ENCODE results near the gene RFC1.
A peak's percentile ranks its signal among the peaks of the same experiment; 100 is the strongest.

Gene RFC1

GRCh38 chr4:39323821-39324220 is 42.3 kb downstream of the RFC1 start:
- no peak for TF ChIP-seq CTCF (conservative IDR thresholded peaks at IDR 0.05; ENCODE audit: low read depth, low read length)

DNA sequence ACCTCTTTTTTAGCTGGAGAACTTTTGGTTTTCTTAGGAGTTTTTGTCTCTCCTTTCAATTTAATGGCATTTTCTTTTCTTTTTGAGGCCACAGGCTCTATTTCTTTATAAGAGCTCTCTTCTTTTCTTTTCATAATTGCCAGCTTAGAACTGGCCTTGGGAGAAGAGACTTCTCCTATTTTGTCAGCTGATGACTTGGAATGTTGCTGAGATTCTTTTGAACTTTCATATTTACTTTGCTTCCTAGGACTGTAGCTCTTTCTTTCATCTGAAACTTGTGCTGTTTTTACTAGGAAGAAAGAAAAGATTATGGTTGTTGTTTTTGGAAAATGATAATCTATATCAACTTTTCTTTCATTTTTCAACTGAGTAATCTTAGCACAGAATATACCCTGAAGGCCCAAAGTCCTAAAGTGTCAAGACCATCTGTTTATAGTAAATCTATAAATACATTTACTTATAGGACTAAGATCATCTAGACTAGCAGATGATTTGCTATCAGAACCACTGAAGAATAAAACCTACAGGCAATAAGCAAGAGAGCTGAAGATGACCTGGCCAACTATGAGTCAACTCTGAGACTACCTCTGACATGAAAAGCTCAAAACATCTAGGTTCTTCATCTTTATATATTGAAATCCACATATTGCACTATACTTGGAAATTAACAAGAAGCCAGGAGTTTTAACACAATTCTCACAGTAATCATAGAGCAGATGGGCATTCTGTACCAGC is 45.6 kb downstream of the RFC1 start:
- DNase-seq (ENCODE audit: low read depth) = no peak
- no peak for TF ChIP-seq CTCF (conservative IDR thresholded peaks at IDR 0.05; ENCODE audit: low read depth, low read length)

More at GRCh38 chr4:39323821-39324220, 42.3 kb downstream of the RFC1 start:
- no peak for DNase-seq (ENCODE audit: low read depth)
- H3K4me3 ChIP-seq (ENCODE audit: low read length) = no peak overlapping the region

GRCh38 chr4:39319676-39320075 is 46.5 kb downstream of the RFC1 start:
- no peak overlapping the region for H3K4me3 ChIP-seq (ENCODE audit: low read length)
- peak; percentile 64 for DNase-seq (ENCODE audit: low read depth)
- no peak for TF ChIP-seq CTCF (conservative IDR thresholded peaks at IDR 0.05; ENCODE audit: low read depth, low read length)

More for the DNA sequence above, 45.6 kb downstream of the RFC1 start:
- no peak overlapping the region for H3K4me3 ChIP-seq (ENCODE audit: low read length)

- H3K4me3 ChIP-seq (ENCODE audit: low read length) = no peak overlapping the region
- no peak for DNase-seq (ENCODE audit: low read depth)
- TF ChIP-seq CTCF (conservative IDR thresholded peaks at IDR 0.05; ENCODE audit: low read depth, low read length) = no peak
These were observed 53.3 kb downstream of the RFC1 start for GRCh38 chr4:39312816-39313215.

- no peak for DNase-seq (ENCODE audit: low read depth)
- TF ChIP-seq CTCF (conservative IDR thresholded peaks at IDR 0.05; ENCODE audit: low read depth, low read length) = no peak
- no peak overlapping the region for H3K4me3 ChIP-seq (ENCODE audit: low read length)
These were observed 57.6 kb downstream of the RFC1 start for GRCh38 chr4:39308611-39309010.

GRCh38 chr4:39305912-39306677 is 60.1 kb downstream of the RFC1 start:
- DNase-seq (ENCODE audit: low read depth) = no peak
- no peak for TF ChIP-seq CTCF (conservative IDR thresholded peaks at IDR 0.05; ENCODE audit: low read depth, low read length)

More at GRCh38 chr4:39305912-39306677, 60.1 kb downstream of the RFC1 start:
- H3K4me3 ChIP-seq (ENCODE audit: low read length) = no peak overlapping the region
